DOHH2 (cell line): ENCODE data around the gene C2orf69.

Experiments used
- H3F3A ChIP-seq: fragments of 200-600 bp; sonication (generic), shearing (Covaris generic); 2 replicates; pipeline ENCODE4 v1.6.0; 2016; ENCODE audit warnings: antibody characterized with exemption, mild to moderate bottlenecking; ENCODE audit not compliant: control insufficient read depth, insufficient read depth
- H3K27ac ChIP-seq: fragments of 200-600 bp; sonication (generic); 2 replicates; pipeline ENCODE4 v1.5.1; 2014; ENCODE audit warnings: low read depth, mild to moderate bottlenecking, low read length, moderate library complexity
- H3K27me3 ChIP-seq: fragments of 200-600 bp; sonication (generic); 2 replicates; pipeline ENCODE4 v1.6.1; 2014; ENCODE audit warnings: mild to moderate bottlenecking, low read length, mixed read lengths; ENCODE audit not compliant: control insufficient read depth
- H3K36me3 ChIP-seq: fragments of 200-600 bp; sonication (generic); 2 replicates; pipeline ENCODE4 v1.6.1; 2014; ENCODE audit warnings: mild to moderate bottlenecking, low read length, moderate library complexity, mixed read lengths; ENCODE audit not compliant: control insufficient read depth
- H3K4me1 ChIP-seq: fragments of 200-600 bp; sonication (generic); 2 replicates; pipeline ENCODE4 v1.6.1; 2014; ENCODE audit warnings: mild to moderate bottlenecking, low read length, mixed read lengths; ENCODE audit not compliant: control insufficient read depth
- H3K4me2 ChIP-seq: fragments of 200-600 bp; sonication (generic); 2 replicates; pipeline ENCODE4 v1.6.0; 2014; ENCODE audit warnings: mild to moderate bottlenecking, low read length, moderate library complexity
- H3K4me3 ChIP-seq: fragments of 200-600 bp; sonication (generic); 2 replicates; pipeline ENCODE4 v1.5.1; 2014; ENCODE audit warnings: mild to moderate bottlenecking, low read length, mixed read lengths
- H3K79me2 ChIP-seq: fragments of 200-600 bp; sonication (generic); 2 replicates; pipeline ENCODE4 v1.6.1; 2014; ENCODE audit warnings: mild to moderate bottlenecking, low read length, mixed read lengths; ENCODE audit not compliant: control insufficient read depth
- H3K9me2 ChIP-seq: fragments of 200-600 bp; sonication (generic); replicated peaks from 2 replicates; pipeline ENCODE4 v1.6.1; 2014; ENCODE audit warnings: mild to moderate bottlenecking, low read length, mixed read lengths; ENCODE audit not compliant: control insufficient read depth
- H3K9me3 ChIP-seq: fragments of 200-600 bp; sonication (generic); 2 replicates; pipeline ENCODE4 v1.6.1; 2014; ENCODE audit warnings: antibody characterized with exemption, low read length, mixed read lengths; ENCODE audit not compliant: control insufficient read depth, insufficient read depth
- H4K20me1 ChIP-seq: fragments of 200-600 bp; sonication (generic); 2 replicates; pipeline ENCODE4 v1.6.0; 2014; ENCODE audit warnings: low read depth, mild to moderate bottlenecking, antibody characterized with exemption, low read length, moderate library complexity; ENCODE audit not compliant: control insufficient read depth, insufficient read depth
- CTCF ChIP-seq: fragments of 200-600 bp; sonication (generic); IDR thresholded peaks from one replicate; pipeline ENCODE4 v1.5.1; 2014; ENCODE audit warnings: antibody characterized with exemption, mild to moderate bottlenecking, low read depth, low read length; ENCODE audit not compliant: poor library complexity, severe bottlenecking
- EZH2phosphoT487 ChIP-seq: fragments of 200-600 bp; sonication (generic); IDR thresholded peaks from 2 replicates; pipeline ENCODE4 v1.6.1; 2017; ENCODE audit warnings: borderline replicate concordance, mild to moderate bottlenecking, antibody characterized with exemption, low read length, moderate library complexity, mixed read lengths

C2orf69 gene

GRCh38 chr2:199882667-199883066, 28.4 kb upstream of the C2orf69 start:
- no peaks in the 10 kb centered on the region for H3F3A ChIP-seq
- H3K9me3 ChIP-seq, result no peaks in the 10 kb centered on the region; the same call in 1 of the 2 replicates
- H3K4me1 ChIP-seq, result no peaks in the 10 kb centered on the region
- H3K27ac ChIP-seq, result no peak overlapping the region
- no peaks in the 10 kb centered on the region for H3K27me3 ChIP-seq
- H3K36me3 ChIP-seq, result no peaks in the 10 kb centered on the region
- no peak overlapping the region for H3K4me3 ChIP-seq
- no peaks in the 10 kb centered on the region for H3K9me2 ChIP-seq
- TF ChIP-seq CTCF (no peak), EZH2phosphoT487 (no peak)
- H4K20me1 ChIP-seq, result no peaks in the 10 kb centered on the region
- no peaks in the 10 kb centered on the region for H3K79me2 ChIP-seq
- no peak overlapping the region for H3K4me2 ChIP-seq

DNA sequence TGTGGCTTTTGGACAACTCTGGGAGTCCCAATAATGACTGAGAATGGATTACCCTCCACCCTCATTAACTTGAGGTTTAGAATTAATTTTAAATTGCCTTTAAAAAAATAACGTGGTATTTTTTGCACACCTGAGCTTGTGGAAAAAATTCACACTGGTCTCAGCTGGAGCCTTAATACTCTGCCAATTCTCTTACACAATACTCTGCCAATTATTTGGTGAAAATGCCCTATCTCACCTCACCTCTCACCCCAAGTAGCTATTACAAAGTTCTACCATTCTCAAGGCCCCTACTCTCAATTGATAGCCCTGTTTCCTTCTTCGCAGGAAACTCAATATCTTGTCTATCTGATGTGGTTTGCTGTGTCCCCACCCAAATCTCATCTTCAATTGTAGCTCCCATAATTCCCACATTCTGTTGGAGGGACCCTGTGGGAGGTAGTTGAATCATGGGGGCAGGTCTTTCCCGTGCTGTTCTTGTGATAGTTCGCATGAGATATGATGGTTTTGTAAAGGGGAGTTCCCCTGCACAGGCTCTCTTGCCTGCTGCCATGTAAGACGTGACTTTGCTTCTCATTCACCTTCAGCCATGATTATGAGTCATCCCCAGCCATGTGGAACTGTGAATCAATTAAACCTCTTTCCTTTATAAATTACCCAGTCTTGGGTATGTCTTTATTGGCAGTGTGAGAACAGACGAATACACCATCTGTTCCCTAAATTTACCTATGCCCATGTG, 27.4 kb upstream of the C2orf69 start:
- H4K20me1 ChIP-seq, result no peaks in the 10 kb centered on the region
- no peaks in the 10 kb centered on the region; the same call in 1 of the 2 replicates for H3K9me3 ChIP-seq
- H3K9me2 ChIP-seq, result no peaks in the 10 kb centered on the region
- H3K27me3 ChIP-seq, result no peaks in the 10 kb centered on the region
- no peak overlapping the region for H3K4me2 ChIP-seq
- no peaks in the 10 kb centered on the region for H3K79me2 ChIP-seq
- no peak overlapping the region for H3K27ac ChIP-seq
- H3K4me1 ChIP-seq, result no peaks in the 10 kb centered on the region
- TF ChIP-seq CTCF (no peak), EZH2phosphoT487 (no peak)
- H3K4me3 ChIP-seq, result no peak overlapping the region
- H3K36me3 ChIP-seq, result no peaks in the 10 kb centered on the region
- H3F3A ChIP-seq, result no peaks in the 10 kb centered on the region

- no peak overlapping the region for H3K4me2 ChIP-seq
- no peaks in the 10 kb centered on the region for H3F3A ChIP-seq
- H3K27me3 ChIP-seq, result no peaks in the 10 kb centered on the region
- H3K36me3 ChIP-seq, result no peaks in the 10 kb centered on the region
- H3K9me2 ChIP-seq, result no peaks in the 10 kb centered on the region
- no peaks in the 10 kb centered on the region for H3K4me1 ChIP-seq
- no peaks in the 10 kb centered on the region for H3K79me2 ChIP-seq
- H3K4me3 ChIP-seq, result no peak overlapping the region
- H3K9me3 ChIP-seq, result no peaks in the 10 kb centered on the region
- no peaks in the 10 kb centered on the region for H4K20me1 ChIP-seq
- TF ChIP-seq EZH2phosphoT487 (no peak), CTCF (no peak)
- H3K27ac ChIP-seq, result no peak overlapping the region
Measured at GRCh38 chr2:199895406-199895805, 15.7 kb upstream of the C2orf69 start.
